HepG2 (cell line): ENCODE data around the gene LRRC8D. TPM values are rescaled to one million over a fixed set of nuclear protein-coding genes. Genes with fewer than 3 reads are reported as not detected.

Experiments used
- ASH2L ChIP-seq: fragments of 300-600, 200-600 bp; sonication (generic); IDR thresholded peaks from 2 replicates; pipeline ENCODE4 v1.7.0; 2017; ENCODE audit warnings: low read depth, mild to moderate bottlenecking, moderate library complexity, mixed read lengths, low read length; ENCODE audit not compliant: insufficient read length
- ATRX ChIP-seq: sonication (generic); formaldehyde crosslinking; IDR thresholded peaks from 2 replicates; pipeline ENCODE4 v1.4.0; 2020; ENCODE audit warnings: missing genetic modification reagents, borderline replicate concordance
- CBX5 ChIP-seq: sonication (generic); formaldehyde crosslinking; IDR thresholded peaks from 2 replicates; pipeline ENCODE4 v1.4.0; 2020; ENCODE audit warnings: missing genetic modification reagents, borderline replicate concordance
- EHMT2 ChIP-seq: fragments of 200-600 bp; sonication (generic); IDR thresholded peaks from 2 replicates; pipeline ENCODE4 v1.7.0; 2017; ENCODE audit warnings: antibody characterized with exemption, low read depth, low read length, borderline replicate concordance
- HDAC2 ChIP-seq: sonication (generic); formaldehyde crosslinking; IDR thresholded peaks from 2 replicates; pipeline ENCODE4 v1.4.0; 2020; ENCODE audit warnings: missing genetic modification reagents
- HOXA5 ChIP-seq: sonication (generic); formaldehyde crosslinking; IDR thresholded peaks from 2 replicates; pipeline ENCODE4 v1.4.0; 2020; ENCODE audit warnings: missing genetic modification reagents
- HOXA9 ChIP-seq: sonication (generic); formaldehyde crosslinking; IDR thresholded peaks from 2 replicates; pipeline ENCODE4 v1.8.1; 2022; ENCODE audit warnings: missing genetic modification reagents, mild to moderate bottlenecking, moderate library complexity, borderline replicate concordance
- MAFK ChIP-seq, 2 experiments: IDR thresholded peaks in 1 of 2; conservative IDR thresholded peaks in 1 of 2; 2 replicates each; pipeline ENCODE4 v1.6.1; 2011; ENCODE audit warnings: improper control_type of control experiment in 2 of 2, low read length in 2 of 2
- MED13 ChIP-seq: sonication (generic); formaldehyde crosslinking; IDR thresholded peaks from 2 replicates; pipeline ENCODE4 v1.5.0; 2020; ENCODE audit warnings: missing genetic modification reagents
- MEIS2 ChIP-seq: sonication (generic); formaldehyde crosslinking; IDR thresholded peaks from 2 replicates; pipeline ENCODE4 v1.9.0; 2021; ENCODE audit warnings: mild to moderate bottlenecking, missing genetic modification reagents
- PAF1 ChIP-seq: IDR thresholded peaks from 2 replicates; pipeline ENCODE4 v1.6.1; 2016; ENCODE audit warnings: missing genetic modification reagents, missing compliant biosample characterization
- RFX3 ChIP-seq: IDR thresholded peaks from 2 replicates; pipeline ENCODE4 v1.6.1; 2016; ENCODE audit warnings: missing biosample characterization, missing genetic modification reagents
- SIN3A ChIP-seq: IDR thresholded peaks from 2 replicates; pipeline ENCODE4 v1.6.1; 2011; ENCODE audit warnings: low read depth, mild to moderate bottlenecking, control low read depth, low read length, borderline replicate concordance
- SRF ChIP-seq: IDR thresholded peaks from 2 replicates; pipeline ENCODE4 v1.6.1; 2011; ENCODE audit warnings: mild to moderate bottlenecking, low read depth, low read length, moderate library complexity
- TBP ChIP-seq: sonication (generic); formaldehyde crosslinking; IDR thresholded peaks from 2 replicates; pipeline ENCODE4 v1.5.0; 2020; ENCODE audit warnings: missing genetic modification reagents
- TBX2 ChIP-seq: sonication (generic); formaldehyde crosslinking; IDR thresholded peaks from 2 replicates; pipeline ENCODE4 v1.5.0; 2020; ENCODE audit warnings: missing genetic modification reagents, mild to moderate bottlenecking, borderline replicate concordance
- WIZ ChIP-seq: sonication (generic); formaldehyde crosslinking; IDR thresholded peaks from 2 replicates; pipeline ENCODE4 v1.5.1; 2020; ENCODE audit warnings: mild to moderate bottlenecking, missing genetic modification reagents
- ZFP36 ChIP-seq: fragments of 150-350 bp; IDR thresholded peaks from 2 replicates; pipeline ENCODE4 v1.6.1; 2018; ENCODE audit warnings: borderline replicate concordance, low read length, low read depth; ENCODE audit not compliant: partially characterized antibody
- ZMYM2 ChIP-seq: sonication (generic); formaldehyde crosslinking; IDR thresholded peaks from 2 replicates; pipeline ENCODE4 v1.8.0; 2022; ENCODE audit warnings: mild to moderate bottlenecking, missing genetic modification reagents
- ZNF292 ChIP-seq: sonication (generic); formaldehyde crosslinking; IDR thresholded peaks from 2 replicates; pipeline ENCODE4 v1.8.1; 2022; ENCODE audit warnings: mild to moderate bottlenecking, low read depth, missing genetic modification reagents, borderline replicate concordance
- ZNF746 ChIP-seq: sonication (generic); formaldehyde crosslinking; IDR thresholded peaks from 2 replicates; pipeline ENCODE4 v1.8.0; 2022; ENCODE audit warnings: mild to moderate bottlenecking, missing genetic modification reagents
- polyA plus RNA-seq, 8 experiments: library from polyadenylated mRNA; depleted of rRNA in 3 of 8; stranded (reverse) in 7 of 8; unstranded in 1 of 8; fragments of >200 nt; fragmentation: Illumina TruSeq in 4 of 8; extraction: Trizol in 4 of 8; gene quantifications; 2 replicates each; pipeline versions ENCODE4 v1.2.1 to v1.2.3, GENCODE V29; 2011 to 2016; ENCODE audit warnings: low read depth in 4 of 8, missing spikeins in 1 of 8, mixed read lengths in 1 of 8; ENCODE audit not compliant: insufficient read depth in 1 of 8
- total RNA-seq, 5 experiments: library from RNA; depleted of rRNA; stranded (reverse); fragments of >200 nt; fragmentation: Illumina TruSeq; extraction: Trizol; gene quantifications; 2 replicates each; pipeline ENCODE4 v1.2.3, GENCODE V29; 2016; ENCODE audit warnings: low read depth in 1 of 5
- TF ChIP-seq, protein P1 (sequence below): IDR thresholded peaks from 2 replicates; pipeline ENCODE4 v1.6.1; 2012; ENCODE audit warnings: low read length, improper control_type of control experiment
- TF ChIP-seq, protein P2 (sequence below): sonication (generic); formaldehyde crosslinking; IDR thresholded peaks from 2 replicates; pipeline ENCODE4 v1.4.0; 2020; ENCODE audit warnings: missing genetic modification reagents, borderline replicate concordance
- TF ChIP-seq, protein P3 (sequence below), 2 experiments: fragments of 450-650 bp in 1 of 2; sonication (generic) in 1 of 2; formaldehyde crosslinking; IDR thresholded peaks; 2 replicates each; pipeline versions ENCODE4 v1.5.0 to v1.8.0; 2020 to 2022; ENCODE audit warnings: mild to moderate bottlenecking in 1 of 2, missing genetic modification reagents in 1 of 2
- TF ChIP-seq, protein P4 (sequence below): IDR thresholded peaks from 2 replicates; pipeline ENCODE4 v1.6.1; 2016; ENCODE audit warnings: low read depth

The LRRC8D gene
- total and polyA plus RNA-seq, 2 of the 13 experiments (the other 11 are each of a cell fraction or from before 2014, with no cell fraction given), result 29.9 to 45.5 TPM

DNA sequence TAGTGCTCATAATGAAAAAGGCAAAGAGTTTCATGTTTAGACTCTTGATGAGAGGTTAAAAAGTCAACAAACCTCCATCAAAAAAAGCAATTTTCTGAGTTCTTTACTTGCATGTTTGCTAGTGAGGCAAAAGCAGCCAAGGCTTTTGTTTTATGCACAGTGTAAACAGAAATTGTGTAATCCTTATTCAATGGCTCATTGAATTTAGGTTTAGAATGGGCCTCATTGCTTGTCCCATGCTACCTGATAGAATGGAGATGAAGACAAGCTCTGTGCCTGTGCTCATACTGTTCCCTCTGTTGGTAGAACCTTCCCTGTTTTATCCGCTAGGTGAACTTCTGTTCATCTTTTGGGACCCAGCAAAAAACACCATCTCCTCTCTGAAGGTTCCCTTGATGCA lies 10.0 kb upstream of the LRRC8D start (continued):
- TF ChIP-seq, protein P1, sequence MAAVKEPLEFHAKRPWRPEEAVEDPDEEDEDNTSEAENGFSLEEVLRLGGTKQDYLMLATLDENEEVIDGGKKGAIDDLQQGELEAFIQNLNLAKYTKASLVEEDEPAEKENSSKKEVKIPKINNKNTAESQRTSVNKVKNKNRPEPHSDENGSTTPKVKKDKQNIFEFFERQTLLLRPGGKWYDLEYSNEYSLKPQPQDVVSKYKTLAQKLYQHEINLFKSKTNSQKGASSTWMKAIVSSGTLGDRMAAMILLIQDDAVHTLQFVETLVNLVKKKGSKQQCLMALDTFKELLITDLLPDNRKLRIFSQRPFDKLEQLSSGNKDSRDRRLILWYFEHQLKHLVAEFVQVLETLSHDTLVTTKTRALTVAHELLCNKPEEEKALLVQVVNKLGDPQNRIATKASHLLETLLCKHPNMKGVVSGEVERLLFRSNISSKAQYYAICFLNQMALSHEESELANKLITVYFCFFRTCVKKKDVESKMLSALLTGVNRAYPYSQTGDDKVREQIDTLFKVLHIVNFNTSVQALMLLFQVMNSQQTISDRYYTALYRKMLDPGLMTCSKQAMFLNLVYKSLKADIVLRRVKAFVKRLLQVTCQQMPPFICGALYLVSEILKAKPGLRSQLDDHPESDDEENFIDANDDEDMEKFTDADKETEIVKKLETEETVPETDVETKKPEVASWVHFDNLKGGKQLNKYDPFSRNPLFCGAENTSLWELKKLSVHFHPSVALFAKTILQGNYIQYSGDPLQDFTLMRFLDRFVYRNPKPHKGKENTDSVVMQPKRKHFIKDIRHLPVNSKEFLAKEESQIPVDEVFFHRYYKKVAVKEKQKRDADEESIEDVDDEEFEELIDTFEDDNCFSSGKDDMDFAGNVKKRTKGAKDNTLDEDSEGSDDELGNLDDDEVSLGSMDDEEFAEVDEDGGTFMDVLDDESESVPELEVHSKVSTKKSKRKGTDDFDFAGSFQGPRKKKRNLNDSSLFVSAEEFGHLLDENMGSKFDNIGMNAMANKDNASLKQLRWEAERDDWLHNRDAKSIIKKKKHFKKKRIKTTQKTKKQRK, result no peak
- TF ChIP-seq ZMYM2 (CRISPR knock-in tag), result no peak
- no peak for TF ChIP-seq MEIS2 (CRISPR knock-in tag)
- no peak for TF ChIP-seq RFX3 (CRISPR knock-in tag)
- TF ChIP-seq, protein P2, sequence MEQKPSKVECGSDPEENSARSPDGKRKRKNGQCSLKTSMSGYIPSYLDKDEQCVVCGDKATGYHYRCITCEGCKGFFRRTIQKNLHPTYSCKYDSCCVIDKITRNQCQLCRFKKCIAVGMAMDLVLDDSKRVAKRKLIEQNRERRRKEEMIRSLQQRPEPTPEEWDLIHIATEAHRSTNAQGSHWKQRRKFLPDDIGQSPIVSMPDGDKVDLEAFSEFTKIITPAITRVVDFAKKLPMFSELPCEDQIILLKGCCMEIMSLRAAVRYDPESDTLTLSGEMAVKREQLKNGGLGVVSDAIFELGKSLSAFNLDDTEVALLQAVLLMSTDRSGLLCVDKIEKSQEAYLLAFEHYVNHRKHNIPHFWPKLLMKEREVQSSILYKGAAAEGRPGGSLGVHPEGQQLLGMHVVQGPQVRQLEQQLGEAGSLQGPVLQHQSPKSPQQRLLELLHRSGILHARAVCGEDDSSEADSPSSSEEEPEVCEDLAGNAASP (CRISPR knock-in tag), result 0 out of 2 replicates have a peak, but pooled peaks have one; percentile 51
- no peak for TF ChIP-seq EHMT2
- peak; percentile 39; the same call in 1 of the 2 replicates for TF ChIP-seq ZNF292 (CRISPR knock-in tag)
- TF ChIP-seq CBX5, result no peak
- TF ChIP-seq TBP (CRISPR knock-in tag), result no peak
- TF ChIP-seq, protein P3, sequence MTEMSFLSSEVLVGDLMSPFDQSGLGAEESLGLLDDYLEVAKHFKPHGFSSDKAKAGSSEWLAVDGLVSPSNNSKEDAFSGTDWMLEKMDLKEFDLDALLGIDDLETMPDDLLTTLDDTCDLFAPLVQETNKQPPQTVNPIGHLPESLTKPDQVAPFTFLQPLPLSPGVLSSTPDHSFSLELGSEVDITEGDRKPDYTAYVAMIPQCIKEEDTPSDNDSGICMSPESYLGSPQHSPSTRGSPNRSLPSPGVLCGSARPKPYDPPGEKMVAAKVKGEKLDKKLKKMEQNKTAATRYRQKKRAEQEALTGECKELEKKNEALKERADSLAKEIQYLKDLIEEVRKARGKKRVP (CRISPR knock-in tag; IDR thresholded peaks at IDR 0.05), result peak in 1 of 2 experiments; percentile 43; a peak in 2 of 4 replicates
- TF ChIP-seq MAFK (conservative IDR thresholded peaks at IDR 0.05 in 1 of 2, IDR thresholded peaks at IDR 0.05 in 1 of 2; ENCODE audit: low read length in 2 of 2), result no peak
- no peak for TF ChIP-seq SRF
- TF ChIP-seq ZFP36, result no peak
- TF ChIP-seq HOXA5 (CRISPR knock-in tag), result 0 out of 2 replicates have a peak, but pooled peaks have one; percentile 26
- peak; percentile 79 for TF ChIP-seq HDAC2 (CRISPR knock-in tag)
- TF ChIP-seq TBX2 (CRISPR knock-in tag), result no peak
- TF ChIP-seq, protein P4, sequence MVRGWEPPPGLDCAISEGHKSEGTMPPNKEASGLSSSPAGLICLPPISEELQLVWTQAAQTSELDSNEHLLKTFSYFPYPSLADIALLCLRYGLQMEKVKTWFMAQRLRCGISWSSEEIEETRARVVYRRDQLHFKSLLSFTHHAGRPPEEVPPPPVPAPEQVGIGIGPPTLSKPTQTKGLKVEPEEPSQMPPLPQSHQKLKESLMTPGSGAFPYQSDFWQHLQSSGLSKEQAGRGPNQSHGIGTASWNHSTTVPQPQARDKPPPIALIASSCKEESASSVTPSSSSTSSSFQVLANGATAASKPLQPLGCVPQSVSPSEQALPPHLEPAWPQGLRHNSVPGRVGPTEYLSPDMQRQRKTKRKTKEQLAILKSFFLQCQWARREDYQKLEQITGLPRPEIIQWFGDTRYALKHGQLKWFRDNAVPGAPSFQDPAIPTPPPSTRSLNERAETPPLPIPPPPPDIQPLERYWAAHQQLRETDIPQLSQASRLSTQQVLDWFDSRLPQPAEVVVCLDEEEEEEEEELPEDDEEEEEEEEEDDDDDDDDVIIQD (CRISPR knock-in tag), result no peak
- TF ChIP-seq HOXA9 (CRISPR knock-in tag), result no peak
- no peak for TF ChIP-seq ATRX (CRISPR knock-in tag)
- no peak for TF ChIP-seq ZNF746 (CRISPR knock-in tag)
- no peak for TF ChIP-seq SIN3A
- TF ChIP-seq ASH2L, result no peak
- TF ChIP-seq PAF1, result no peak
- no peak for TF ChIP-seq MED13 (CRISPR knock-in tag)
- no peak for TF ChIP-seq WIZ (CRISPR knock-in tag)
